Panc1 (cell line): ENCODE measurements around the gene CDH6. TPM values are rescaled to one million over a fixed set of nuclear protein-coding genes. Genes with fewer than 3 reads are reported as not detected.

ENCODE experiments used
- ATAC-seq: fragments of 200-7000 bp; cut with Tn5 transposase; 2 replicates; pipeline ENCODE4 v1.9.1; 2020; ENCODE audit warnings: mild to moderate bottlenecking, moderate library complexity
- BruUV-seq: library from RNA; stranded (reverse); fragments of 400-500 nt; replicated peaks from 2 replicates; lab custom pipeline; 2021; lab: Mats Ljungman, UMichigan
- CTCF ChIA-PET: fragments of 300-600 bp; sonication (Branson Sonifier 250); formaldehyde crosslinking; loops from one replicate; lab custom pipeline; 2022; ENCODE audit warnings: antibody characterized with exemption; lab: Charles Lee
- POLR2A ChIA-PET: fragments of 300-600 bp; sonication (Branson Sonifier 250); formaldehyde crosslinking; loops from one replicate; lab custom pipeline; 2022; ENCODE audit warnings: antibody characterized with exemption; lab: Charles Lee
- DNase-seq: peaks from one replicate; pipeline ENCODE4 v3.0.0-alpha.2; 2010; ENCODE audit warnings: low read depth, low spot score
- H3K27ac ChIP-seq: 2 replicates; pipeline ENCODE4 v1.5.1; 2011; ENCODE audit warnings: mild to moderate bottlenecking, low read length, inconsistent platforms
- H3K27me3 ChIP-seq: fragments of 200-500 bp; sonication (Bioruptor generic); 2 replicates; pipeline ENCODE4 v1.6.0; 2014; ENCODE audit warnings: low read length, inconsistent platforms; ENCODE audit not compliant: control insufficient read depth, insufficient read depth
- H3K36me3 ChIP-seq: fragments of 200-500 bp; sonication (Bioruptor generic); 2 replicates; pipeline ENCODE4 v1.5.1; 2014; ENCODE audit warnings: inconsistent platforms, mild to moderate bottlenecking, low read length, moderate library complexity; ENCODE audit not compliant: control insufficient read depth, insufficient read depth
- H3K4me1 ChIP-seq: 2 replicates; pipeline ENCODE4 v1.5.1; 2011; ENCODE audit warnings: inconsistent platforms, mild to moderate bottlenecking, low read length, moderate library complexity; ENCODE audit not compliant: control insufficient read depth, insufficient read depth
- H3K4me3 ChIP-seq, 2 experiments: 2 replicates each; pipeline ENCODE4 v1.5.1; 2011 to 2012; ENCODE audit warnings: low read depth in 2 of 2, low read length in 2 of 2, mild to moderate bottlenecking in 2 of 2, inconsistent platforms in 1 of 2, moderate library complexity in 1 of 2
- H3K9me3 ChIP-seq: fragments of 200-500 bp; sonication (Bioruptor generic); 2 replicates; pipeline ENCODE4 v1.5.1; 2014; ENCODE audit warnings: low read depth, mild to moderate bottlenecking, inconsistent platforms, low read length, moderate library complexity; ENCODE audit not compliant: control insufficient read depth, insufficient read depth
- POLR2AphosphoS5 ChIP-seq: IDR thresholded peaks from 2 replicates; pipeline ENCODE4 v1.6.1; 2012; ENCODE audit warnings: mild to moderate bottlenecking, low read depth, low read length, moderate library complexity
- REST ChIP-seq, 2 experiments: IDR thresholded peaks; 2 replicates each; pipeline ENCODE4 v1.6.1; 2011 to 2012; ENCODE audit warnings: low read depth in 2 of 2, control low read depth in 1 of 2, low read length in 1 of 2, mild to moderate bottlenecking in 1 of 2, moderate library complexity in 1 of 2; ENCODE audit not compliant: insufficient read depth in 1 of 2
- SIN3A ChIP-seq: IDR thresholded peaks from 2 replicates; pipeline ENCODE4 v1.6.1; 2012; ENCODE audit warnings: low read depth, mild to moderate bottlenecking, low read length, moderate library complexity, borderline replicate concordance; ENCODE audit not compliant: insufficient read depth
- TCF7L2 ChIP-seq: IDR thresholded peaks from 2 replicates; pipeline ENCODE4 v1.6.1; 2011; ENCODE audit warnings: mild to moderate bottlenecking, low read depth, low read length, inconsistent platforms
- in situ Hi-C: cut with HindIII; loops from 2 replicates; pipeline ENCODE4 v1.10.0; 2016; ENCODE audit warnings: low sequenced_read_pairs, low pct_unique_long_range_greater_than_20kb
- intact Hi-C: fragments of 100-400 bp; cut with micrococcal nuclease; formaldehyde crosslinking; loops from one replicate; pipeline ENCODE4 v1.10.0; 2022; ENCODE audit not compliant: unreplicated experiment
- total RNA-seq: library from RNA; stranded (reverse); gene quantifications from one replicate; pipeline ENCODE4 v1.2.1, GENCODE V29; 2021; ENCODE audit not compliant: unreplicated experiment
- TF ChIP-seq, protein P1 (sequence below): fragments of 450-650 bp; IDR thresholded peaks from 2 replicates; pipeline ENCODE4 v1.5.1; 2017; ENCODE audit warnings: mild to moderate bottlenecking

The CDH6 gene
- total RNA-seq, 1 experiment from 2014 or later, result 0.36 TPM

- TF ChIP-seq TCF7L2, result no peak
- no peak for TF ChIP-seq REST (IDR thresholded peaks at IDR 0.05; ENCODE audit: insufficient read depth in 1 of 2, low read depth in 2 of 2, low read length in 1 of 2)
- TF ChIP-seq, protein P1, sequence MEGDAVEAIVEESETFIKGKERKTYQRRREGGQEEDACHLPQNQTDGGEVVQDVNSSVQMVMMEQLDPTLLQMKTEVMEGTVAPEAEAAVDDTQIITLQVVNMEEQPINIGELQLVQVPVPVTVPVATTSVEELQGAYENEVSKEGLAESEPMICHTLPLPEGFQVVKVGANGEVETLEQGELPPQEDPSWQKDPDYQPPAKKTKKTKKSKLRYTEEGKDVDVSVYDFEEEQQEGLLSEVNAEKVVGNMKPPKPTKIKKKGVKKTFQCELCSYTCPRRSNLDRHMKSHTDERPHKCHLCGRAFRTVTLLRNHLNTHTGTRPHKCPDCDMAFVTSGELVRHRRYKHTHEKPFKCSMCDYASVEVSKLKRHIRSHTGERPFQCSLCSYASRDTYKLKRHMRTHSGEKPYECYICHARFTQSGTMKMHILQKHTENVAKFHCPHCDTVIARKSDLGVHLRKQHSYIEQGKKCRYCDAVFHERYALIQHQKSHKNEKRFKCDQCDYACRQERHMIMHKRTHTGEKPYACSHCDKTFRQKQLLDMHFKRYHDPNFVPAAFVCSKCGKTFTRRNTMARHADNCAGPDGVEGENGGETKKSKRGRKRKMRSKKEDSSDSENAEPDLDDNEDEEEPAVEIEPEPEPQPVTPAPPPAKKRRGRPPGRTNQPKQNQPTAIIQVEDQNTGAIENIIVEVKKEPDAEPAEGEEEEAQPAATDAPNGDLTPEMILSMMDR, result no peak
- no peak for TF ChIP-seq POLR2AphosphoS5
- no peak for TF ChIP-seq SIN3A
- no peaks in the 10 kb centered on the region for H3K27me3 ChIP-seq
- H3K9me3 ChIP-seq, result no peaks in the 10 kb centered on the region
- BruUV-seq, result no TSS peak
- intact Hi-C loops (no loop called here), in situ Hi-C loops (no loop called here)
- no peak for ATAC-seq
- POLR2A ChIA-PET, result no interaction called here
- no peaks in the 10 kb centered on the region for H3K36me3 ChIP-seq
- DNase-seq, result no peak
- H3K4me3 ChIP-seq, result no peak overlapping the region
- H3K4me1 ChIP-seq, result no peaks in the 10 kb centered on the region
- CTCF ChIA-PET, result no interaction called here
- no peak overlapping the region for H3K27ac ChIP-seq
These were observed 31.6 kb downstream of the CDH6 start for GRCh38 chr5:31225118-31225517.

DNA sequence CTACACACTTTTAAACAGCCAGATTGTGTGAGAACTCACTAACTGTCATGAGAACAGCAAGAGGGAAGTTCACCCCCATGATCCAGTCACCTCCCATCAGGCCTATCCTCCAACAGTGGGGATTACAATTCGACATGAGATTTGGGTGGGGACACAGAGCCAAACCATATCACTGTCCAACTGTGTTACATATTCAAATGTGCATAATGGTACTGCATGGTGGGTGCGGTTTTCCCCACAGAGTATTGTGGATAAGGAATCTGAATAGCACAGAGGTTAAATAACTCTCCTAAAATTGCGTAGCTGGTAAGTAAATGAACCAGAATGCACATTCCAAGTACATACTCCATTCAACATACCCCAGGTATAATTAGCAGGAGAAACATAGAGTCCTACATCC is 32.1 kb downstream of the CDH6 start:
- no peak for ATAC-seq
- POLR2A ChIA-PET, result no interaction called here
- TF ChIP-seq REST (IDR thresholded peaks at IDR 0.05; ENCODE audit: insufficient read depth in 1 of 2, low read depth in 2 of 2, low read length in 1 of 2) (no peak), TCF7L2 (no peak), SIN3A (no peak), POLR2AphosphoS5 (no peak)
- TF ChIP-seq, protein P1, result no peak
- BruUV-seq, result no TSS peak
- H3K4me1 ChIP-seq, result no peaks in the 10 kb centered on the region
- in situ Hi-C loops, result no loop called here
- DNase-seq, result no peak
- no peaks in the 10 kb centered on the region for H3K36me3 ChIP-seq
- no peak overlapping the region for H3K27ac ChIP-seq
- no peak overlapping the region for H3K4me3 ChIP-seq
- H3K27me3 ChIP-seq, result no peaks in the 10 kb centered on the region
- H3K9me3 ChIP-seq, result no peaks in the 10 kb centered on the region
- CTCF ChIA-PET, result no interaction called here
- intact Hi-C loops, result no loop called here
